OCI-LY1 (cell line): ENCODE results near the gene DDAH1.

Experiments used
- CTCF ChIP-seq: fragments of 200-600 bp; sonication (generic), shearing (Covaris generic); IDR thresholded peaks from 2 replicates; pipeline ENCODE4 v1.5.1; 2017; ENCODE audit warnings: mild to moderate bottlenecking, antibody characterized with exemption, low read length, moderate library complexity, mixed read lengths
- EZH2 ChIP-seq: fragments of 200-600 bp; sonication (generic), shearing (Covaris generic); IDR thresholded peaks from 2 replicates; pipeline ENCODE4 v1.8.0; 2017; ENCODE audit warnings: borderline replicate concordance, mixed run types, mild to moderate bottlenecking, antibody characterized with exemption, low read length, moderate library complexity, mixed read lengths

GRCh38 chr1:85319931-85320330 is 145.0 kb downstream of the DDAH1 start:
- TF ChIP-seq CTCF (no peak), EZH2 (no peak)
